Adipocyte (in vitro differentiated cells): ENCODE results near the gene OR52B4.
"Not testable (repeated sequence)": the region's sequence is repeated elsewhere in the genome, so short reads cannot be mapped to it uniquely, and the experiment has no call there.

Source experiments
- DNase-seq: peaks from one replicate; pipeline ENCODE4 v3.0.0-alpha.2; 2015; ENCODE audit warnings: low read depth
- H3K27me3 ChIP-seq: replicated peaks from 2 replicates; pipeline ENCODE4 v1.7.0; 2013; ENCODE audit warnings: mild to moderate bottlenecking, low read length, moderate library complexity; ENCODE audit not compliant: control insufficient read depth, insufficient read depth
- H3K36me3 ChIP-seq: 2 replicates; pipeline ENCODE4 v1.7.0; 2013; ENCODE audit warnings: low read length, mild to moderate bottlenecking, moderate library complexity; ENCODE audit not compliant: control insufficient read depth, insufficient read depth, severe bottlenecking
- H3K4me1 ChIP-seq: 2 replicates; pipeline ENCODE4 v1.7.0; 2013; ENCODE audit warnings: mild to moderate bottlenecking, low read length, moderate library complexity; ENCODE audit not compliant: control insufficient read depth, insufficient read depth
- H3K4me3 ChIP-seq: 2 replicates; pipeline ENCODE4 v1.7.0; 2013; ENCODE audit warnings: mild to moderate bottlenecking, low read length, moderate library complexity
- H3K9ac ChIP-seq: 2 replicates; pipeline ENCODE4 v1.7.0; 2013; ENCODE audit warnings: mild to moderate bottlenecking, low read length, moderate library complexity
- H3K9me3 ChIP-seq: 2 replicates; pipeline ENCODE4 v1.7.0; 2013; ENCODE audit warnings: mild to moderate bottlenecking, low read length, moderate library complexity; ENCODE audit not compliant: control insufficient read depth

Gene OR52B4

DNA sequence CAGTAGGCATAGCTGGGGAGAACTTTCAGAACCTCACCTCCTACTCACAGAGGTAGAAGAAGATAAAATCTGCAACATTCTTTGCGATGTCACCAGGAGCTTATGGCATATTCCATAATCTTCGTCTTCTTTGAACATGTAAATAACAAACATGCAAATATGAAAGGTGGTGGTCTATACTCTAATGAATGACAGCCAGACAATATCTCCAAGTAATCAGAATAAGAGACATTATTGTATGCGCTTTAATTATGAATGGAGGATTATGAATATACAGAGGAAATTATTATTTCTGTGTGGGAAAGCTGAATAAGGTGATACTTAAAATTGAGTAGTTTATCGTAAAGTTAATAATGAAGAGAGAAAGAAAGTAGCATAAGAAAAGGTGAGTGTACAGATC is at the start of gene OR52B4:
Gene OR52B4 (minus strand): TSS at position 101 of the 400 bp plus-strand sequence. CDS start 91 bp downstream, at position 10.
- no peak for DNase-seq
- no peak within 1 kb of the TSS for H3K9ac ChIP-seq
- H3K27me3 ChIP-seq = no peaks in the 10 kb centered on the region
- H3K4me3 ChIP-seq = no peak within 1 kb of the TSS
- H3K4me1 ChIP-seq = no peaks in the 10 kb centered on the region
- H3K9me3 ChIP-seq = peaks cover 5% of the 10 kb centered on the region
- H3K36me3 ChIP-seq = no peaks in the 10 kb centered on the region

DNA sequence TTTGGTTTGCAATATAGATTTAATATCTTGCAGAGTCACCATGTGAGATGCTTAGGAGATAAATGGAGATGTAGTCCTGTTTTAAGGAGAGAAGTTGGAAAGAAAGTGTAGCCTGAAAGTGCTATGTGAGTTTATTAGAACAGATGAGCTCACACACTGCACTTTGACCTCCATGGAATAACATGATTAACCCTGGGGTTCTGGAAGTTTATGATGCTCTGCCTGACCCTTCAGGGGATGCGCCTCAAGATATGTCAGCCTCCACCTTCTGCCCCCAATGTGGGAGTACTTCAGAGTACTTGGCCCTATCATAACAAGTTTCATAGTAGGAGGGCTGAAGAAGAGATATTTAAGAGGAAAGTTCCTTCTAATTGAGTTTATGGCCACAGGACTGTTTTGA is 48.6 kb upstream of the OR52B4 start:
- no peak overlapping the region for H3K4me3 ChIP-seq
- H3K27me3 ChIP-seq = no peaks in the 10 kb centered on the region
- no peaks in the 10 kb centered on the region for H3K9me3 ChIP-seq
- no peaks in the 10 kb centered on the region for H3K4me1 ChIP-seq
- H3K9ac ChIP-seq = no peak overlapping the region
- DNase-seq = no peak
- no peaks in the 10 kb centered on the region for H3K36me3 ChIP-seq

DNA sequence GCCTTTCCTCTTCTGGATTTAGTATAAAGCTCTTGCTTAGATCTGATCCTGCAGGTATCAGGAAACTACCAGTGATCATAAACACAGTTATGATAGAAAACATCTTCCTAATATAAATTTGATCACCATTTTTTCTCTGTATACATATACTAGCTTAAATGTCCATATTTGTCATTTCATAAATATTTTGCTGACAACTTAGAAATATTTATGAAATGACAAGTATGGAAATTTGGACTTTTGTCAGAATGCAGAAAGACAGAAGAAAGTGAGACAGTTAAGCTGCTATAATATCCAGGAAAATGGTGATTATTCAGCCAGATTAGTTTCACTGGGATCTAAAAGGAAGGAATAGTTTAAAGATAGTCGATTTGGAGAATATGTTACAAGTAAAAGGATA is 48.1 kb upstream of the OR52B4 start:
- H3K27me3 ChIP-seq = no peaks in the 10 kb centered on the region
- no peaks in the 10 kb centered on the region for H3K36me3 ChIP-seq
- H3K9me3 ChIP-seq = no peaks in the 10 kb centered on the region
- no peak for DNase-seq
- H3K9ac ChIP-seq = no peak overlapping the region
- H3K4me1 ChIP-seq = no peaks in the 10 kb centered on the region
- H3K4me3 ChIP-seq = no peak overlapping the region

DNA sequence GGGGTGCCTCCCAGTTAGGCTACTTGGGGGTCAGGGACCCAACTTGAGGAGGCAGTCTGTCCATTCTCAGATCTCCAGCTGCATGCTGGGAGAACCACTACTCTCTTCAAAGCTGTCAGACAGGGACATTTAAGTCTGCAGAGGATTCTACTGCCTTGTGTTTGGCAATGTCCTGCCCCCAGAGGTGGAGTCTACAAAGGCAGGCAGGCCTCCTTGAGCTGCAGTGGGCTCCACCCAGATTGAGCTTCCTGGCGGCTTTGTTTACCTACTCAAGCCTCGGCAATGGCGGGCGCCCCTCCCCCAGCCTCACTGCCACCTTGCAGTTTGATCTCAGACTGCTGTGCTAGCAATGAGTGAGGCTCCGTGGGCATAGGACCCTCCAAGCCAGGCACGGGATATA is 38.0 kb upstream of the OR52B4 start:
- H3K9me3 ChIP-seq, H3K27me3 ChIP-seq, H3K4me1 ChIP-seq, DNase-seq, H3K9ac ChIP-seq, H3K4me3 ChIP-seq, H3K36me3 ChIP-seq: not testable (repeated sequence)

DNA sequence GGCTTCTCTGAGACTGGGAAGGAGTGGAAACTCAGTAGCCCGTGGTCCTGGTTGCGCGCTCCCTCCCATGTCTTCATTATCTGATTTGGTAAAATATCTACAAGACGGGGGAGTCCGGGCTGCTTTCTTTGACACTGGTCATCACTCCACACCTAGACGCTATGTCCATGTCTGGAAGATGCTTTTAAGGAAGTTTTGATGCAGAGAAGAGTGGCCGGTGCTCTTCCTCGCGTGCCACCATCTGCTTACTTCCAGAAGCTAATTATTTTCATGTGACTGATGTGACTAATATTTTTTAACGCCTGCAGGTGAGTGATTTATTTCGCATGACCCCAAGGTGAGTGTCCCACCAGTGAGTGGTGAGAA is 25.7 kb upstream of the OR52B4 start:
- Histone ChIP-seq H3K4me3 (peak overlapping the region; percentile 96), H3K9ac (peak overlapping the region; percentile 94), H3K27me3 (no peaks in the 10 kb centered on the region), H3K9me3 (no peaks in the 10 kb centered on the region), H3K4me1 (peaks cover 7% of the 10 kb centered on the region), H3K36me3 (peaks cover 12% of the 10 kb centered on the region)
- DNase-seq = no peak

DNA sequence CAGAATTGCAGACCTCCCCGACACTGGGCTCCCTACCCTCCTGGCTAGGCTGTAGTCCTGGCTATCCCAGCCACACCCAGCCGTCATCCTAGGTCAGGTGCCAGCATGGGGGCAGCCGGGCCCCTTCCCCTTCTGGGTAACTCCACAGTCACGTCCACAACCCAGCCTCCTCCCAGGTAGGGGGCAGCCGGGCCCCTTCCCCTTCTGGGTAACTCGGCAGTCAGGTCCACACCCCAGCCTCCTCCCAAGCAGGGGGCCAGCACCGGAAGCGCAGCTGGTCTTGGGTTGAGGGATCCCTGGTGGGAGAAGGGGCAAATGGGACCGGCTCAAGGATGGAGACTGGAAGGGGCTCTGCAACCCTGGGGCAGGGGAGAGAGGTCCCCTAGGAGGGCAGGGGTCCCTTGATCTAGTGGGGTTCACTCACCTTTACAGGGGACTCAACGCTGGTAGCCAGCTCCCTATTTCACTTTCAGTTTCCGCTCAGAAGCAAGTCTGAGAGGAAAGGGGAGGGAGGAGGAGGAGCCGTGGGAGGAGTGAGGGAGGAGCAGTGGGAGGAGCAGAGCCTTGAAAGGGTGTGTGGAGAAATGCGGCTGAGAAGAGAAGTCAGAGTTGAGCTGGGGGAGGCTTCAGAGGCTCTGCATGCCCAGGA is 25.1 kb upstream of the OR52B4 start, which contains the start of gene TRIM21:
Gene TRIM21 (minus strand): TSS at position 494 of the 649 bp plus-strand sequence. CDS start 3,293 bp downstream, outside the sequence.
- H3K27me3 ChIP-seq = no peaks in the 10 kb centered on the region
- H3K9ac ChIP-seq = peak within 1 kb of the TSS; percentile 94
- peaks cover 7% of the 10 kb centered on the region for H3K4me1 ChIP-seq
- H3K36me3 ChIP-seq = peaks cover 18% of the 10 kb centered on the region
- DNase-seq = peak; percentile 94
- peak within 1 kb of the TSS; percentile 96 for H3K4me3 ChIP-seq
- H3K9me3 ChIP-seq = no peaks in the 10 kb centered on the region

DNA sequence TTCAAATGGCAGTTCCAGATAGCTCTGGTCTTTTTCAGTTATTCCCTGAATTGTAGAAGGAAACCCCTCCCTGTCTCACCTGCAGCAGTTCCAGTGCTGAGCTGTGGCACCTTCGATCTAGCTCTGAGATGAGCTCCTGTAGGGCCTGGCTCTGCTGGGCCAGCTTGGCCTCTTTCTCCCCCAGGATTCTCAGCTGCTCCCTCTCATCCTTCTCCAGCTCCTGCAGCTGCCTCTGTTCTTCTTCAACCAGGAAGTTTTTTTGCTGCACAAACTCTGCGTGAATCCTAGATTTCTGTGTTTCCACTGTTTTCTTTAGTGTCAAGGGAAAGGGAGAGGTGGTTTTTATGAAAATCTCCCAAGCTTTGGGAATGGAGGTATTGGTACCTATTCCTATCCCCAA is 20.0 kb upstream of the OR52B4 start:
- DNase-seq = no peak
- no peaks in the 10 kb centered on the region for H3K9me3 ChIP-seq
- peaks cover 45% of the 10 kb centered on the region for H3K36me3 ChIP-seq
- H3K4me3 ChIP-seq = no peak overlapping the region
- H3K27me3 ChIP-seq = no peaks in the 10 kb centered on the region
- H3K4me1 ChIP-seq = peaks cover 7% of the 10 kb centered on the region
- no peak overlapping the region for H3K9ac ChIP-seq

DNA sequence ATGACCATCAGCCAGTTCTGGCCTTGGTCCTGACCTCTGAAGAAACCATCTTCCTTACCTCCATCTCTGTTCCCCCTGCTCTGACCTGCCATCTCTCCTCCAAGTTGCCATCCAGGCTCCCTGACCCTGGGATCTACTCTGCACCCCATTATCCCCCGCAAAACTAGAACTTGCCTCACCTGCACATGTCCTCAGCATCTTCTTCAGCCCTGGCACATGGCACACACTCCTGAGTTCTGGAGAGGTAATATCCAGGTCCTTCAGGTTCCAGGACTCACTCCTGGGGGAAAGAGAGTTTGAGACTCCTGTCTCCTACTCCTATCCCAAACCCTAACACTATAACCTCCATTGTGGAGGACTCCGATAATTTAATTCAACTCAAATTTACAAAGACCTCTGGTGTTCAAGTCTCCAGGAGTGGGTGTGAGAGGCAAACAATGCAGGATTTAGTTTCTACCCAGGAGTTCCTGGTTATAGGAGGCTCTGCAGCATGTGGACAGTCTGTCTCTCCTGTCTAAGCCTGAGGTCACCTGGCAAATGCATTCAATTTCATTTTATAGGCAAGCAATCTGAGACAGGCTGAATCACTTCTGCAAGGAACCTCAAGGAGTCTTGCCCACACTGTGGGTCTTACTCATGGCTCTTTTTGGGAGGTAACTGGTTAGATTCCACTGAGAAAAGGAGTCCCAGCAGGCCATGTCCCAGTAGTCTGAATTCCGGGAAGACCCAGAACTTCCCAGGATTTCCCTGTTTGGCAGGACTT is 18.0 kb upstream of the OR52B4 start:
- Histone ChIP-seq H3K9ac (no peak overlapping the region), H3K4me1 (no peaks in the 10 kb centered on the region), H3K27me3 (no peaks in the 10 kb centered on the region), H3K36me3 (peaks cover 45% of the 10 kb centered on the region), H3K4me3 (no peak overlapping the region), H3K9me3 (no peaks in the 10 kb centered on the region)
- DNase-seq = no peak

DNA sequence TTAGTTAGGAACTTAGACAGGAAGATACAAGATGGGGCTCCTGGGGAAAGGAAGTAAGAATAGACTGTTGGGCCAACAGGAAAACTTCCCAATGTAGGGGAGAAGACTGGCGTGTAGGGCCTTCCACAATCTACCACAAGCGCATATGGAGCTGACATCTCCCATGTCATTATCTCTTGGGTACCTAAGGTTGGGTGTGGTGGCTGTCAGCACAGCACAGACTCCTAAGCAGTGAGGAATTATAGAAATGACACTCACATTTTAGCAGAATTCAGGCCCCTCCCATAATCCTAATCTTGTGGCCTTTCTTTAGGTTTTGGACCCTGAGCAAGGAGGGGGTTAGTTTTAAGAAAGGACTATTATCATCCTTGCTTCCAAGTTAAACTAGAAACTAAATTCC is 13.7 kb upstream of the OR52B4 start:
- Histone ChIP-seq H3K9me3 (no peaks in the 10 kb centered on the region), H3K9ac (no peak overlapping the region), H3K36me3 (peaks cover 18% of the 10 kb centered on the region), H3K4me1 (no peaks in the 10 kb centered on the region), H3K27me3 (no peaks in the 10 kb centered on the region), H3K4me3 (no peak overlapping the region)
- DNase-seq = no peak

DNA sequence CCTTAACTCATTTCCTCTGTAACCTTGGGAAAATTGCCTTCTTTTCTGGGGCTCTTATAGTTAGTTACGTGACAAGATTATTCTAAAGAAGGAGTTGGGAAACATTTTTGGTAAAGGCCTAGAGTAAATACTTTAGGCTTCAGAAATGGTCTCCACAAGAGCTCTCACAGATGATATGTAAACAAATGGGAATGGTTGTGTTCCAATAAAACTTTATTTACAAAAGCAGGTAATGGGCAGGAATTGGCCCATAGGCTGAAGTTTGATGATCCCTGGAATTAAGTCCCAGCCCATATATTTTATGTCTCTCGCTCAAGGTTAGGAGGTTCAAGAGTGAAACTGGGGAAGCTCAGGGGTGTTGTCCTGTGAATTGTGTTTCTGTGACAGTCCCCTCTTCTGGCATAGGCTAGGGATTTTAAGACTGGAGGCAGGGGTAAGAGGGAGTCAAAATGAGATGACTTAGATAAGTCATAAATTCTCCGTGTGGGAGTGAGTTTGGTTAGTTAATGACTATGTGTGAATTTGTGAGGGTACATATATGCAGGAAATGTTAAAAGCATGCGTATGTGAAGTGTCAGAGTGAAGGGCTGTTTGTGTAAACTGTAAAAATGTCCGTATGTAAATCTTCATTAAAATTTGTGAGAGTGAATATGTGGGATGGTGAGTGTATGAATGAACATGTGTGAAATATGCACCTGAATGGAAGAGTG is 7.4 kb upstream of the OR52B4 start:
- H3K9ac ChIP-seq = no peak overlapping the region
- no peaks in the 10 kb centered on the region for H3K27me3 ChIP-seq
- no peaks in the 10 kb centered on the region for H3K4me1 ChIP-seq
- DNase-seq = no peak
- H3K9me3 ChIP-seq = no peaks in the 10 kb centered on the region
- H3K36me3 ChIP-seq = no peaks in the 10 kb centered on the region
- H3K4me3 ChIP-seq = no peak overlapping the region

DNA sequence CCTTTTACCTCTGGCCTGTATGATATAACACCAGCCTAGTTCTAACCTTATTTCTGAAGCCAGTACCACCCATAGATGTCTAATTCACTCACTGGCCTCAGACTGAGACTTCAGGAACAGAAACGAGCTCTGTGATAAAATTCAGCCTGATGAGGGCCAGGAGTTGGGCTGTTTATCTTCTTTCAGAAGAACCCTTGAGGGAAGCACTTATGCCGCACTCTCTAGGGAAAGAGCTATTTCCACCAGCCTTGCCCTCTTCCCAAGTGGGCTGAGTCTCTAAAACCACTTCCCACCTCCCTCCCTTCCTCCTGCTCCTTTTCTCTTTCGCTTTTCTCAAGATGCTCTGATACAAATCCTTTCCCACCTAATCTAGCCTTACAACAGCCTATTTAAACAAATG is 2.0 kb upstream of the OR52B4 start:
- Histone ChIP-seq H3K4me3 (no peak overlapping the region), H3K9me3 (peaks cover 3% of the 10 kb centered on the region), H3K9ac (no peak overlapping the region), H3K27me3 (no peaks in the 10 kb centered on the region), H3K4me1 (no peaks in the 10 kb centered on the region), H3K36me3 (no peaks in the 10 kb centered on the region)
- no peak for DNase-seq
